ENCODE data around the gene EIF4B. TPM values are rescaled to one million over a fixed set of nuclear protein-coding genes. Genes with fewer than 3 reads are reported as not detected.
A peak's percentile ranks its signal among the peaks of the same experiment; 100 is the strongest.

The EIF4B gene
- total RNA-seq, 1 experiment from 2014 or later = 445 TPM

- H3K27ac Mint-ChIP-seq (ENCODE audit: unreplicated experiment) = peak overlapping the region; percentile 74
- peaks cover 54% of the 10 kb centered on the region for H3K36me3 Mint-ChIP-seq (ENCODE audit: insufficient read depth, unreplicated experiment)
- DNase-seq = peak; percentile 62 to 76
- no peaks in the 10 kb centered on the region for H3K9me3 ChIP-seq
- no peaks in the 10 kb centered on the region for H3K27me3 ChIP-seq (replicated peaks; ENCODE audit: control insufficient read depth, insufficient read depth, low read length)
- TF ChIP-seq, protein P1, sequence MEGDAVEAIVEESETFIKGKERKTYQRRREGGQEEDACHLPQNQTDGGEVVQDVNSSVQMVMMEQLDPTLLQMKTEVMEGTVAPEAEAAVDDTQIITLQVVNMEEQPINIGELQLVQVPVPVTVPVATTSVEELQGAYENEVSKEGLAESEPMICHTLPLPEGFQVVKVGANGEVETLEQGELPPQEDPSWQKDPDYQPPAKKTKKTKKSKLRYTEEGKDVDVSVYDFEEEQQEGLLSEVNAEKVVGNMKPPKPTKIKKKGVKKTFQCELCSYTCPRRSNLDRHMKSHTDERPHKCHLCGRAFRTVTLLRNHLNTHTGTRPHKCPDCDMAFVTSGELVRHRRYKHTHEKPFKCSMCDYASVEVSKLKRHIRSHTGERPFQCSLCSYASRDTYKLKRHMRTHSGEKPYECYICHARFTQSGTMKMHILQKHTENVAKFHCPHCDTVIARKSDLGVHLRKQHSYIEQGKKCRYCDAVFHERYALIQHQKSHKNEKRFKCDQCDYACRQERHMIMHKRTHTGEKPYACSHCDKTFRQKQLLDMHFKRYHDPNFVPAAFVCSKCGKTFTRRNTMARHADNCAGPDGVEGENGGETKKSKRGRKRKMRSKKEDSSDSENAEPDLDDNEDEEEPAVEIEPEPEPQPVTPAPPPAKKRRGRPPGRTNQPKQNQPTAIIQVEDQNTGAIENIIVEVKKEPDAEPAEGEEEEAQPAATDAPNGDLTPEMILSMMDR (IDR thresholded peaks at IDR 0.05; ENCODE audit: insufficient read depth in 1 of 2, low read depth in 1 of 2, low read length in 1 of 2, severe bottlenecking in 1 of 2, unreplicated experiment in 1 of 2) = no peak
- H3K9me3 Mint-ChIP-seq (ENCODE audit: unreplicated experiment) = no peaks in the 10 kb centered on the region
- ChIA-PET POLR2A (interaction anchor here (0.6 to 1.4 kb wide), 2 partner anchors 32 to 179 kb away, joined by 6 read pairs; partner anchors contain the start of gene SPRYD3), CTCF (interaction anchor here (0.6 kb wide), 1 partner anchor 71 kb away, joined by 4 read pairs; no protein-coding TSS in a partner anchor)
- H3K4me3 Mint-ChIP-seq (ENCODE audit: unreplicated experiment) = peak overlapping the region; percentile 87
- no peaks in the 10 kb centered on the region for H3K36me3 ChIP-seq (ENCODE audit: control insufficient read depth, insufficient read depth, low read length)
- intact Hi-C loops (cut with micrococcal nuclease; ENCODE audit: unreplicated experiment) = loop anchor here (5.0 kb wide), 1 partner anchor 164 kb away; no protein-coding TSS in a partner anchor
- H3K27me3 Mint-ChIP-seq (ENCODE audit: insufficient read depth, unreplicated experiment) = no peaks in the 10 kb centered on the region
- BruUV-seq (replicated peaks) = TSS peak; percentile 8
- peaks cover 28% of the 10 kb centered on the region for H3K4me1 Mint-ChIP-seq (ENCODE audit: low read depth, unreplicated experiment)
- peak overlapping the region; percentile 74 for H3K4me3 ChIP-seq (ENCODE audit: low read depth, low read length)
- H3K4me1 ChIP-seq = peaks cover 68% of the 10 kb centered on the region
Measured at GRCh38 chr12:53046655-53047220, 40.5 kb downstream of the EIF4B start.

DNA sequence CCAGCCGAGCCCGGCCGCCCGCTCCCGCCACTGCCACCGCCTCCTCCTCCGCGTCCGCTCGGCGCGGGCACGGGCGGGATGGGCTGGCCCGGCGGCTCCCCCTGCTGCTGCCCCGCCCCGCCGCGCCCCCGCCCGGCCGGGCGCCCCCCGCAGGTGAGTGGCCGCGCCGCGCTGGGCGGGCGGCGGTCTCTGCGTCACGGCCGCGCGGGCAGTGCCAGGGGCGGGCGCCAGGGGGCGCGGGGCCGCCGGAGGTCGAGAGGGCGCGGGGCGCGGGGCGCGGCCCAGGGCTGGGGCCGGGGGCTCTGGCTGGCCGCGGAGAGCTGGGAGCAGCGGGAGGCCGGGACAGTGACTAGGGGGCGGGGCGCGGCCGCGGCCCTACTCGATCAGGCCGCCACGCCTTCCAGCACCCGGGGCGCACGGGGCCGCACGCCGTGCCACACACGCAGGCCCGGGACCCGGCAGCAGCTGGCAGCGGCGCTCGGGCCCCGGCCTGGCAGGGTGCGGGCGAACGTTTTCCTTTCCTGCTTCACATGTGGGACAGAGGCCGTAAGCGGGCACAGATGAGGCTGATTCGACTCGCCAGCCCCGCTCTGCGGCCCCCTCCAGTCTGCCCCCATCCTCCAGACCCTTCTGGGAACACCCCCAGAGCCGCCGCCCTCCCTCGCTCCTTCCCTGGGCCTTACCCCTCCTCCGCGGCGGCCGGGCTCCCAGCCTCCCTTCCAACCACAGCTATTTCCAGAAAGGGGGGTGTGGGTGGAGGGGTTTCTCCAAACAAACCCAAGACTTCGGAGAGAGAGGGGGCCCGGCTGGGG is 41.2 kb downstream of the EIF4B start:
- H3K4me3 ChIP-seq (ENCODE audit: low read depth, low read length) = peak overlapping the region; percentile 74; the same call in 1 of the 2 replicates
- no TSS peak for BruUV-seq (replicated peaks)
- peaks cover 75% of the 10 kb centered on the region for H3K4me1 ChIP-seq
- POLR2A ChIA-PET = interaction anchor here (0.5 to 1.4 kb wide), 4 partner anchors 31 to 334 kb away, joined by 3 to 10 read pairs (median 6); partner anchors contain the start of gene SPRYD3
- H3K9me3 ChIP-seq = no peaks in the 10 kb centered on the region
- TF ChIP-seq, protein P1 (IDR thresholded peaks at IDR 0.05; ENCODE audit: insufficient read depth in 1 of 2, low read depth in 1 of 2, low read length in 1 of 2, severe bottlenecking in 1 of 2, unreplicated experiment in 1 of 2) = peak in 1 of 2 experiments; percentile 5
- H3K4me3 Mint-ChIP-seq (ENCODE audit: unreplicated experiment) = peak overlapping the region; percentile 87
- peaks cover 35% of the 10 kb centered on the region for H3K4me1 Mint-ChIP-seq (ENCODE audit: low read depth, unreplicated experiment)
- peak overlapping the region; percentile 82 for H3K27ac Mint-ChIP-seq (ENCODE audit: unreplicated experiment)
- H3K36me3 Mint-ChIP-seq (ENCODE audit: insufficient read depth, unreplicated experiment) = peaks cover 47% of the 10 kb centered on the region
- intact Hi-C loops (cut with micrococcal nuclease; ENCODE audit: unreplicated experiment) = loop anchor here (5.0 kb wide), 1 partner anchor 165 kb away; no protein-coding TSS in a partner anchor
- H3K27me3 Mint-ChIP-seq (ENCODE audit: insufficient read depth, unreplicated experiment) = no peaks in the 10 kb centered on the region
- H3K27me3 ChIP-seq (replicated peaks; ENCODE audit: control insufficient read depth, insufficient read depth, low read length) = no peaks in the 10 kb centered on the region
- H3K36me3 ChIP-seq (ENCODE audit: control insufficient read depth, insufficient read depth, low read length) = no peaks in the 10 kb centered on the region
- CTCF ChIA-PET = interaction anchor here (0.6 to 1.6 kb wide), 4 partner anchors 10 to 70 kb away, joined by 3 to 8 read pairs (median 4); partner anchors contain the start of gene SPRYD3
- DNase-seq = peak; percentile 39 to 80
- no peaks in the 10 kb centered on the region for H3K9me3 Mint-ChIP-seq (ENCODE audit: unreplicated experiment)
